K562 (cell line): ENCODE data around the gene SLC5A2. TPM values are rescaled to one million over a fixed set of nuclear protein-coding genes. Genes with fewer than 3 reads are reported as not detected.

Experiments
- FOXM1 ChIP-seq, 2 experiments: fragments of 450-650 bp in 1 of 2; sonication (generic) in 1 of 2; formaldehyde crosslinking in 1 of 2; IDR thresholded peaks; 2 replicates each; pipeline versions ENCODE4 v1.6.1 to v1.9.0; 2017 to 2022; ENCODE audit warnings: low read depth in 2 of 2, mild to moderate bottlenecking in 2 of 2, missing genetic modification reagents in 1 of 2, moderate library complexity in 1 of 2
- GATAD2A ChIP-seq: fragments of 450-650 bp; IDR thresholded peaks from 2 replicates; pipeline ENCODE4 v1.6.1; 2017
- GTF2A2 ChIP-seq: IDR thresholded peaks from 2 replicates; pipeline ENCODE4 v1.6.1; 2016; ENCODE audit warnings: mild to moderate bottlenecking, missing genetic modification characterization, missing compliant biosample characterization
- HDAC2 ChIP-seq: fragments of 450-650 bp; IDR thresholded peaks from 2 replicates; pipeline ENCODE4 v1.6.1; 2016; ENCODE audit warnings: mild to moderate bottlenecking
- LEF1 ChIP-seq: fragments of 450-650 bp; IDR thresholded peaks from 2 replicates; pipeline ENCODE4 v1.6.1; 2016; ENCODE audit warnings: mild to moderate bottlenecking
- NFIX ChIP-seq: fragments of 250-450 bp; sonication (Bioruptor Pico); IDR thresholded peaks from 2 replicates; pipeline ENCODE4 v1.4.0; 2020; ENCODE audit warnings: low read depth, mild to moderate bottlenecking, moderate library complexity
- RFX5 ChIP-seq: IDR thresholded peaks from 2 replicates; pipeline ENCODE4 v1.6.1; 2011; ENCODE audit warnings: low read depth, mild to moderate bottlenecking, improper control_type of control experiment, low read length
- TAF15 ChIP-seq: fragments of 200-400 bp; formaldehyde crosslinking; IDR thresholded peaks from 2 replicates; pipeline ENCODE4 v1.6.1; 2017; ENCODE audit warnings: mild to moderate bottlenecking, low read depth, low read length, moderate library complexity
- TAF9B ChIP-seq: fragments of 450-650 bp; IDR thresholded peaks from 2 replicates; pipeline ENCODE4 v1.6.1; 2018; ENCODE audit warnings: mild to moderate bottlenecking; ENCODE audit not compliant: partially characterized antibody
- ZC3H4 ChIP-seq: sonication (generic); formaldehyde crosslinking; IDR thresholded peaks from 2 replicates; pipeline ENCODE4 v1.9.0; 2021; ENCODE audit warnings: missing genetic modification reagents, borderline replicate concordance
- ZNF263 ChIP-seq: sonication (generic); formaldehyde crosslinking; IDR thresholded peaks from 2 replicates; pipeline ENCODE4 v1.8.0; 2022; ENCODE audit warnings: mild to moderate bottlenecking, missing genetic modification reagents, borderline replicate concordance
- polyA plus RNA-seq, 8 experiments: library from polyadenylated mRNA; depleted of rRNA in 4 of 8; stranded (reverse) in 5 of 8; unstranded in 3 of 8; fragments of >200 nt; fragmentation: Nextera tagmentation in 2 of 8; fragmentation: Illumina TruSeq in 1 of 8; extraction: Ambion mirVana in 2 of 8; extraction: Trizol in 1 of 8; gene quantifications; 2 replicates each; pipeline versions ENCODE4 v1.2.1 to v1.2.3, GENCODE V29; 2011 to 2014; ENCODE audit warnings: inconsistent platforms in 1 of 8, missing spikeins in 1 of 8
- total RNA-seq, 7 experiments: library from RNA; depleted of rRNA in 6 of 7; stranded (reverse); fragments of >200 nt in 6 of 7; fragmentation: Illumina TruSeq in 2 of 7; extraction: Trizol in 2 of 7; gene quantifications; 2 replicates each; pipeline versions ENCODE4 v1.2.1 to v1.2.3, GENCODE V29; 2011 to 2021; ENCODE audit warnings: low replicate concordance in 1 of 7
- TF ChIP-seq, protein P1 (sequence below): fragments of 250-450 bp; sonication (Bioruptor Pico); IDR thresholded peaks from 2 replicates; pipeline ENCODE4 v1.5.0; 2020; ENCODE audit warnings: mild to moderate bottlenecking, borderline replicate concordance
- TF ChIP-seq, protein P2 (sequence below): sonication (generic); formaldehyde crosslinking; IDR thresholded peaks from 2 replicates; pipeline ENCODE4 v1.8.1; 2023; ENCODE audit warnings: missing genetic modification reagents, mild to moderate bottlenecking, borderline replicate concordance
- TF ChIP-seq, protein P3 (sequence below): sonication (generic); formaldehyde crosslinking; IDR thresholded peaks from 2 replicates; pipeline ENCODE4 v1.8.1; 2023; ENCODE audit warnings: mild to moderate bottlenecking, missing genetic modification reagents
- TF ChIP-seq, protein P4 (sequence below): fragments of 150-350 bp; IDR thresholded peaks from 2 replicates; pipeline ENCODE4 v1.6.1; 2014; ENCODE audit warnings: low read depth, mild to moderate bottlenecking, low read length, borderline replicate concordance

Gene SLC5A2
- total and polyA plus RNA-seq, 9 of the 15 experiments (the other 6 are each of a cell fraction or from before 2014, with no cell fraction given) = 0.07 to 2.7 (median 2.2) TPM; not detected in 6

DNA sequence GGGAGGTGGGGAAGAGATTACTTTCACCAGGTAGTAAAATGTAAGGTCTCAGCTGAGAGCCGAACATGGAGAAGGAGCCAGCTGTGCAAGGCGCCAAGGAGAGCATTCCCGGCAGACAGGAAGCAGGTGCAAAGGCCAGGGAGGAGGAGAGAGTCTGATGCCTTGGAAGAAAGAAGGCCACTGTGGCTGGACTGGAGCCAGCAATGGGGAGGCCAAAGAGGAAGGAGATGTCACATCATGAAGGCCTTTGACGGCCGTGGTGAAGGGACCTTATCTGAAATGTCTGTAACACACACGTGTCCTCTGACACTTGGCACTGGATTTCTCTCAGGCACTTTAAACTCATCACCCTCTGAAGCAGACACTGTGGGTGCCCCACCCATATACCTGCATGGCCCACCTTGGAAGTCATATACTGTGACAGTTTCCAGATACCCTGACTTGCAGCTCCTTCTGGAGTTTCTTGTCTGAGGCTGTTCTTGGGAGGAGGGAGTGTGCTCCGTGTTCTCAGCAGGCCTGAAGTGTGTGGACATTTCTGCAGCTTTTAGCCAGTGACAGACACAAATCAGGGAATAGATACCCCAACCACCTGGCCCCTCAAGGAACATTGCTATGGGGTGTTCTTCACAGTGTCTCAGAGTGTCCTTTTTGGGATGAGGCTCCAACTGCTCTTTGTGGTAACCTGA is 1.9 kb upstream of the SLC5A2 start (continued):
- TF ChIP-seq, protein P1, sequence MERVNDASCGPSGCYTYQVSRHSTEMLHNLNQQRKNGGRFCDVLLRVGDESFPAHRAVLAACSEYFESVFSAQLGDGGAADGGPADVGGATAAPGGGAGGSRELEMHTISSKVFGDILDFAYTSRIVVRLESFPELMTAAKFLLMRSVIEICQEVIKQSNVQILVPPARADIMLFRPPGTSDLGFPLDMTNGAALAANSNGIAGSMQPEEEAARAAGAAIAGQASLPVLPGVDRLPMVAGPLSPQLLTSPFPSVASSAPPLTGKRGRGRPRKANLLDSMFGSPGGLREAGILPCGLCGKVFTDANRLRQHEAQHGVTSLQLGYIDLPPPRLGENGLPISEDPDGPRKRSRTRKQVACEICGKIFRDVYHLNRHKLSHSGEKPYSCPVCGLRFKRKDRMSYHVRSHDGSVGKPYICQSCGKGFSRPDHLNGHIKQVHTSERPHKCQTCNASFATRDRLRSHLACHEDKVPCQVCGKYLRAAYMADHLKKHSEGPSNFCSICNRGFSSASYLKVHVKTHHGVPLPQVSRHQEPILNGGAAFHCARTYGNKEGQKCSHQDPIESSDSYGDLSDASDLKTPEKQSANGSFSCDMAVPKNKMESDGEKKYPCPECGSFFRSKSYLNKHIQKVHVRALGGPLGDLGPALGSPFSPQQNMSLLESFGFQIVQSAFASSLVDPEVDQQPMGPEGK (CRISPR knock-in tag) = no peak
- TF ChIP-seq LEF1 (no peak), NFIX (no peak), RFX5 (no peak), TAF9B (no peak), GTF2A2 (tag) (no peak), ZC3H4 (CRISPR knock-in tag) (no peak), ZNF263 (CRISPR knock-in tag) (no peak), GATAD2A (no peak), FOXM1 (IDR thresholded peaks at IDR 0.05; ENCODE audit: low read depth) (no peak), FOXM1 (CRISPR knock-in tag; IDR thresholded peaks at IDR 0.05; ENCODE audit: low read depth) (no peak), TAF15 (no peak), HDAC2 (no peak)
- TF ChIP-seq, protein P2, sequence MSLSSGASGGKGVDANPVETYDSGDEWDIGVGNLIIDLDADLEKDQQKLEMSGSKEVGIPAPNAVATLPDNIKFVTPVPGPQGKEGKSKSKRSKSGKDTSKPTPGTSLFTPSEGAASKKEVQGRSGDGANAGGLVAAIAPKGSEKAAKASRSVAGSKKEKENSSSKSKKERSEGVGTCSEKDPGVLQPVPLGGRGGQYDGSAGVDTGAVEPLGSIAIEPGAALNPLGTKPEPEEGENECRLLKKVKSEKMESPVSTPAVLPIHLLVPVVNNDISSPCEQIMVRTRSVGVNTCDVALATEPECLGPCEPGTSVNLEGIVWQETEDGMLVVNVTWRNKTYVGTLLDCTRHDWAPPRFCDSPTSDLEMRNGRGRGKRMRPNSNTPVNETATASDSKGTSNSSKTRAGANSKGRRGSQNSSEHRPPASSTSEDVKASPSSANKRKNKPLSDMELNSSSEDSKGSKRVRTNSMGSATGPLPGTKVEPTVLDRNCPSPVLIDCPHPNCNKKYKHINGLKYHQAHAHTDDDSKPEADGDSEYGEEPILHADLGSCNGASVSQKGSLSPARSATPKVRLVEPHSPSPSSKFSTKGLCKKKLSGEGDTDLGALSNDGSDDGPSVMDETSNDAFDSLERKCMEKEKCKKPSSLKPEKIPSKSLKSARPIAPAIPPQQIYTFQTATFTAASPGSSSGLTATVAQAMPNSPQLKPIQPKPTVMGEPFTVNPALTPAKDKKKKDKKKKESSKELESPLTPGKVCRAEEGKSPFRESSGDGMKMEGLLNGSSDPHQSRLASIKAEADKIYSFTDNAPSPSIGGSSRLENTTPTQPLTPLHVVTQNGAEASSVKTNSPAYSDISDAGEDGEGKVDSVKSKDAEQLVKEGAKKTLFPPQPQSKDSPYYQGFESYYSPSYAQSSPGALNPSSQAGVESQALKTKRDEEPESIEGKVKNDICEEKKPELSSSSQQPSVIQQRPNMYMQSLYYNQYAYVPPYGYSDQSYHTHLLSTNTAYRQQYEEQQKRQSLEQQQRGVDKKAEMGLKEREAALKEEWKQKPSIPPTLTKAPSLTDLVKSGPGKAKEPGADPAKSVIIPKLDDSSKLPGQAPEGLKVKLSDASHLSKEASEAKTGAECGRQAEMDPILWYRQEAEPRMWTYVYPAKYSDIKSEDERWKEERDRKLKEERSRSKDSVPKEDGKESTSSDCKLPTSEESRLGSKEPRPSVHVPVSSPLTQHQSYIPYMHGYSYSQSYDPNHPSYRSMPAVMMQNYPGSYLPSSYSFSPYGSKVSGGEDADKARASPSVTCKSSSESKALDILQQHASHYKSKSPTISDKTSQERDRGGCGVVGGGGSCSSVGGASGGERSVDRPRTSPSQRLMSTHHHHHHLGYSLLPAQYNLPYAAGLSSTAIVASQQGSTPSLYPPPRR = no peak
- TF ChIP-seq, protein P3, sequence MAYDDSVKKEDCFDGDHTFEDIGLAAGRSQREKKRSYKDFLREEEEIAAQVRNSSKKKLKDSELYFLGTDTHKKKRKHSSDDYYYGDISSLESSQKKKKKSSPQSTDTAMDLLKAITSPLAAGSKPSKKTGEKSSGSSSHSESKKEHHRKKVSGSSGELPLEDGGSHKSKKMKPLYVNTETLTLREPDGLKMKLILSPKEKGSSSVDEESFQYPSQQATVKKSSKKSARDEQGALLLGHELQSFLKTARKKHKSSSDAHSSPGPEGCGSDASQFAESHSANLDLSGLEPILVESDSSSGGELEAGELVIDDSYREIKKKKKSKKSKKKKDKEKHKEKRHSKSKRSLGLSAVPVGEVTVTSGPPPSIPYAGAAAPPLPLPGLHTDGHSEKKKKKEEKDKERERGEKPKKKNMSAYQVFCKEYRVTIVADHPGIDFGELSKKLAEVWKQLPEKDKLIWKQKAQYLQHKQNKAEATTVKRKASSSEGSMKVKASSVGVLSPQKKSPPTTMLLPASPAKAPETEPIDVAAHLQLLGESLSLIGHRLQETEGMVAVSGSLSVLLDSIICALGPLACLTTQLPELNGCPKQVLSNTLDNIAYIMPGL = no peak
- TF ChIP-seq, protein P4, sequence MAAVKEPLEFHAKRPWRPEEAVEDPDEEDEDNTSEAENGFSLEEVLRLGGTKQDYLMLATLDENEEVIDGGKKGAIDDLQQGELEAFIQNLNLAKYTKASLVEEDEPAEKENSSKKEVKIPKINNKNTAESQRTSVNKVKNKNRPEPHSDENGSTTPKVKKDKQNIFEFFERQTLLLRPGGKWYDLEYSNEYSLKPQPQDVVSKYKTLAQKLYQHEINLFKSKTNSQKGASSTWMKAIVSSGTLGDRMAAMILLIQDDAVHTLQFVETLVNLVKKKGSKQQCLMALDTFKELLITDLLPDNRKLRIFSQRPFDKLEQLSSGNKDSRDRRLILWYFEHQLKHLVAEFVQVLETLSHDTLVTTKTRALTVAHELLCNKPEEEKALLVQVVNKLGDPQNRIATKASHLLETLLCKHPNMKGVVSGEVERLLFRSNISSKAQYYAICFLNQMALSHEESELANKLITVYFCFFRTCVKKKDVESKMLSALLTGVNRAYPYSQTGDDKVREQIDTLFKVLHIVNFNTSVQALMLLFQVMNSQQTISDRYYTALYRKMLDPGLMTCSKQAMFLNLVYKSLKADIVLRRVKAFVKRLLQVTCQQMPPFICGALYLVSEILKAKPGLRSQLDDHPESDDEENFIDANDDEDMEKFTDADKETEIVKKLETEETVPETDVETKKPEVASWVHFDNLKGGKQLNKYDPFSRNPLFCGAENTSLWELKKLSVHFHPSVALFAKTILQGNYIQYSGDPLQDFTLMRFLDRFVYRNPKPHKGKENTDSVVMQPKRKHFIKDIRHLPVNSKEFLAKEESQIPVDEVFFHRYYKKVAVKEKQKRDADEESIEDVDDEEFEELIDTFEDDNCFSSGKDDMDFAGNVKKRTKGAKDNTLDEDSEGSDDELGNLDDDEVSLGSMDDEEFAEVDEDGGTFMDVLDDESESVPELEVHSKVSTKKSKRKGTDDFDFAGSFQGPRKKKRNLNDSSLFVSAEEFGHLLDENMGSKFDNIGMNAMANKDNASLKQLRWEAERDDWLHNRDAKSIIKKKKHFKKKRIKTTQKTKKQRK = no peak
